ENCODE measurements around the gene KIAA0825.

KIAA0825 gene

DNA sequence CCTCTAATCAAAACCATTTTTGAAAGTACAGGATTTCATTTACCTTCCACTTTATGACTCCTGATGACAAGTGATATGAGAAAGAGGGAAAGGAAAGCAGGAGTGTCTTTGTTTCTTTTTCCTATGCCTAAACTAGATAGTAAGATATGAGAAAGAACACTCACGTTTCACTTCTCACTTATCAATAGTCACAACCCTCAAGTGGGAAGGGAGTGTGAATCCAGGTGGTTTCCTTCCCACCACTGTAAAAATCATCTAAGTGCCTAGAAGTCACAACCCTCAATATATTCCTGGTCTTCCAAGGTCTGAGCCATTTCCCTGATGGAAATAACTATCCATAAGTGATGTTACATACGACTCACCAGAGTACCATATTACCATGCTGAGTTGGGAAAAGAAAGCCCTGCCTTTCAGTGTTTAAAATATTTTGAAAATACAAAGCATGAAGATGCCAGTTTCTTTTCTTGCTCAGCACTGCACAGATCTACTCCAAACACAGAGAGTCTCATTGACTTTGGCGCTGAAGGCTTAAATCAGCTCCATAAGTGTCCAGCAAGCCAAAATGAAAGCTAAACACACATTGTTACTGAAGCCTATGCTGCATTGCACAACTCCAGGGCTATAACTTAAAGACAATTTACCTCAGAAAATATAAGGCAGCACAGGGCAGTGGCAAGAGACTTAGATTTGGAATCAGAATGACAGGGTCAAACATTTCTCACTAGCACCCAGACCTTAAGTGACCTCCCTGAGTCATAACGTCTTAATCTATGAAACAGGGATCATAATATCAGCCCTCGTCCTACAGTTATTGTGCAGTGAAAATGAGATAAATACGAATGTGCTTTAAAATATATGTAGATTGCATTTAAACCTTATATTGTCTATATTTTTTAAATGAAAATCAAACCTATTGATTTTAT, 301.2 kb downstream of the KIAA0825 start:
- ChIA-PET CTCF (no interaction called here), POLR2A (no interaction called here)
- no peaks in the 10 kb centered on the region for H3K4me1 ChIP-seq (ENCODE audit: control extremely low read depth in 1 of 4, control insufficient read depth in 4 of 4, insufficient read depth in 4 of 4, low read length in 3 of 4)
- H3K9me3 ChIP-seq (ENCODE audit: control extremely low read depth in 1 of 5, control insufficient read depth in 4 of 5, insufficient read depth in 2 of 5, low read depth in 1 of 5, low read length in 4 of 5) = no peaks in the 10 kb centered on the region
- H3K36me3 ChIP-seq (ENCODE audit: control insufficient read depth in 4 of 4, insufficient read depth in 4 of 4, low read length in 3 of 4) = no peaks in the 10 kb centered on the region
- no peaks in the 10 kb centered on the region for H3K27me3 ChIP-seq (replicated peaks in 2 of 5; ENCODE audit: control insufficient read depth in 4 of 5, insufficient read depth in 5 of 5, low read length in 4 of 5)
- no peak for DNase-seq
- no peak overlapping the region for H3K4me3 ChIP-seq (ENCODE audit: control insufficient read depth in 1 of 7, extremely low read depth in 1 of 7, insufficient read depth in 4 of 7, low read depth in 2 of 7, low read length in 6 of 7)
- WGBS (ENCODE audit: insufficient coverage) = 100% methylated on average over 1 of the region's 6 CpGs
- no peak overlapping the region for H3K27ac ChIP-seq (ENCODE audit: insufficient read depth in 1 of 2, low read depth in 1 of 2, low read length in 2 of 2, poor library complexity in 1 of 2, severe bottlenecking in 2 of 2)

- no peak for DNase-seq
- CTCF ChIA-PET = no interaction called here
- POLR2A ChIA-PET = no interaction called here
- Histone ChIP-seq H3K27ac (ENCODE audit: insufficient read depth in 1 of 2, low read depth in 1 of 2, low read length in 2 of 2, poor library complexity in 1 of 2, severe bottlenecking in 2 of 2) (no peak overlapping the region), H3K9me3 (ENCODE audit: control extremely low read depth in 1 of 5, control insufficient read depth in 4 of 5, insufficient read depth in 2 of 5, low read depth in 1 of 5, low read length in 4 of 5) (no peaks in the 10 kb centered on the region), H3K27me3 (replicated peaks in 2 of 5; ENCODE audit: control insufficient read depth in 4 of 5, insufficient read depth in 5 of 5, low read length in 4 of 5) (no peaks in the 10 kb centered on the region), H3K4me3 (ENCODE audit: control insufficient read depth in 1 of 7, extremely low read depth in 1 of 7, insufficient read depth in 4 of 7, low read depth in 2 of 7, low read length in 6 of 7) (no peak overlapping the region), H3K4me1 (ENCODE audit: control extremely low read depth in 1 of 4, control insufficient read depth in 4 of 4, insufficient read depth in 4 of 4, low read length in 3 of 4) (no peaks in the 10 kb centered on the region), H3K36me3 (ENCODE audit: control insufficient read depth in 4 of 4, insufficient read depth in 4 of 4, low read length in 3 of 4) (no peaks in the 10 kb centered on the region)
- WGBS (ENCODE audit: insufficient coverage) = 100% methylated on average over 3 of the region's 7 CpGs
Measured at GRCh38 chr5:94314460-94315131, 303.8 kb downstream of the KIAA0825 start.

DNA sequence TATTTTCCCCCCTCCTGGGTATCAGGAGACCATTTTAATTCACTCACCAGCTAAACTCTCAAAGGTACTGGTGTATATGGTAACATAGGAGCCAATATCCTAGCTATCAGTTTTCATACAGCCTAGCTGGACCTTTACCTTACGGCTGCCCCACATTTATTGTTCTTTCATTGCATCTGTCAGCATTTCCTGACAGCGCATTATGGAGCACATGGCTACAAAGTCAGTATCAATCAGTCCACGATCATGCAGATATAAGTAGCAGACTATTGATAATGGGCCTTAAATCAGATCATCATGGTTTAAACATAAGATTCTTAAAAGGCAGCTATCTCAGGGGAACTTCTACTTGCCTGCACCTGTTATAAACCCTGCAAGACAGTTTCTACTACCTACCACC, 304.7 kb downstream of the KIAA0825 start:
- no peak overlapping the region for H3K27ac ChIP-seq (ENCODE audit: insufficient read depth in 1 of 2, low read depth in 1 of 2, low read length in 2 of 2, poor library complexity in 1 of 2, severe bottlenecking in 2 of 2)
- no peak overlapping the region for H3K4me3 ChIP-seq (ENCODE audit: control insufficient read depth in 1 of 7, extremely low read depth in 1 of 7, insufficient read depth in 4 of 7, low read depth in 2 of 7, low read length in 6 of 7)
- WGBS (ENCODE audit: insufficient coverage) = 100% methylated on average over 2 of the region's 3 CpGs
- H3K4me1 ChIP-seq (ENCODE audit: control extremely low read depth in 1 of 4, control insufficient read depth in 4 of 4, insufficient read depth in 4 of 4, low read length in 3 of 4) = no peaks in the 10 kb centered on the region
- H3K9me3 ChIP-seq (ENCODE audit: control extremely low read depth in 1 of 5, control insufficient read depth in 4 of 5, insufficient read depth in 2 of 5, low read depth in 1 of 5, low read length in 4 of 5) = no peaks in the 10 kb centered on the region
- H3K27me3 ChIP-seq (replicated peaks in 2 of 5; ENCODE audit: control insufficient read depth in 4 of 5, insufficient read depth in 5 of 5, low read length in 4 of 5) = no peaks in the 10 kb centered on the region
- CTCF ChIA-PET = no interaction called here
- no peaks in the 10 kb centered on the region for H3K36me3 ChIP-seq (ENCODE audit: control insufficient read depth in 4 of 4, insufficient read depth in 4 of 4, low read length in 3 of 4)
- POLR2A ChIA-PET = no interaction called here
- DNase-seq = no peak

DNA sequence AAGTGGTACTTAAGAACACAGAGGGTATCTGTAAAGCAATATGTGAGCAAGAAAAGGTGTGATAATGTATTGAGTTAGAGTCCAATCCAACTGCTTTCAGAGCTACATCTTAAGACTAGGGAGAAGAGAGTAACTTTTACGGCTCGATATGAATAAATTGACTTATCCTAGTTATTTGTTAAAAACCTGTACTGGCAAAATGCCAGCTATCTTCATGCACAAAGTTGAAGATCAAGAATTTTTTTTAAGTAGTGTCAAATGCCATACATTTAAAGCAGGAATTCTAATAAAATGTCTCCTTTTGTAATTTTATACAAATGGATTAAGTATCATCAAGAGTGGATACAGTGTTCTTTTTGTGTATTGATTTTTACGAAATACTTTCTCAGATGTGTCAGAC, 305.2 kb downstream of the KIAA0825 start:
- WGBS (ENCODE audit: insufficient coverage) = no CpG with 5 or more reads among the region's 3 CpGs
- Histone ChIP-seq H3K27ac (ENCODE audit: insufficient read depth in 1 of 2, low read depth in 1 of 2, low read length in 2 of 2, poor library complexity in 1 of 2, severe bottlenecking in 2 of 2) (no peak overlapping the region), H3K27me3 (replicated peaks in 2 of 5; ENCODE audit: control insufficient read depth in 4 of 5, insufficient read depth in 5 of 5, low read length in 4 of 5) (no peaks in the 10 kb centered on the region), H3K4me1 (ENCODE audit: control extremely low read depth in 1 of 4, control insufficient read depth in 4 of 4, insufficient read depth in 4 of 4, low read length in 3 of 4) (no peaks in the 10 kb centered on the region), H3K4me3 (ENCODE audit: control insufficient read depth in 1 of 7, extremely low read depth in 1 of 7, insufficient read depth in 4 of 7, low read depth in 2 of 7, low read length in 6 of 7) (no peak overlapping the region), H3K9me3 (ENCODE audit: control extremely low read depth in 1 of 5, control insufficient read depth in 4 of 5, insufficient read depth in 2 of 5, low read depth in 1 of 5, low read length in 4 of 5) (no peaks in the 10 kb centered on the region), H3K36me3 (ENCODE audit: control insufficient read depth in 4 of 4, insufficient read depth in 4 of 4, low read length in 3 of 4) (no peaks in the 10 kb centered on the region)
- POLR2A ChIA-PET = no interaction called here
- no peak for DNase-seq
- CTCF ChIA-PET = no interaction called here

GRCh38 chr5:94312298-94312697, 306.1 kb downstream of the KIAA0825 start:
- no peak overlapping the region for H3K27ac ChIP-seq (ENCODE audit: insufficient read depth in 1 of 2, low read depth in 1 of 2, low read length in 2 of 2, poor library complexity in 1 of 2, severe bottlenecking in 2 of 2)
- WGBS (ENCODE audit: insufficient coverage) = 100% methylated on average over 2 of the region's 5 CpGs
- CTCF ChIA-PET = no interaction called here
- H3K27me3 ChIP-seq (replicated peaks in 2 of 5; ENCODE audit: control insufficient read depth in 4 of 5, insufficient read depth in 5 of 5, low read length in 4 of 5) = no peaks in the 10 kb centered on the region
- H3K36me3 ChIP-seq (ENCODE audit: control insufficient read depth in 4 of 4, insufficient read depth in 4 of 4, low read length in 3 of 4) = no peaks in the 10 kb centered on the region
- POLR2A ChIA-PET = no interaction called here
- no peak for DNase-seq
- no peaks in the 10 kb centered on the region for H3K4me1 ChIP-seq (ENCODE audit: control extremely low read depth in 1 of 4, control insufficient read depth in 4 of 4, insufficient read depth in 4 of 4, low read length in 3 of 4)
- H3K4me3 ChIP-seq (ENCODE audit: control insufficient read depth in 1 of 7, extremely low read depth in 1 of 7, insufficient read depth in 4 of 7, low read depth in 2 of 7, low read length in 6 of 7) = no peak overlapping the region
- no peaks in the 10 kb centered on the region for H3K9me3 ChIP-seq (ENCODE audit: control extremely low read depth in 1 of 5, control insufficient read depth in 4 of 5, insufficient read depth in 2 of 5, low read depth in 1 of 5, low read length in 4 of 5)

- Histone ChIP-seq H3K27me3 (replicated peaks in 2 of 5; ENCODE audit: control insufficient read depth in 4 of 5, insufficient read depth in 5 of 5, low read length in 4 of 5) (no peaks in the 10 kb centered on the region), H3K36me3 (ENCODE audit: control insufficient read depth in 4 of 4, insufficient read depth in 4 of 4, low read length in 3 of 4) (no peaks in the 10 kb centered on the region), H3K4me1 (ENCODE audit: control extremely low read depth in 1 of 4, control insufficient read depth in 4 of 4, insufficient read depth in 4 of 4, low read length in 3 of 4) (no peaks in the 10 kb centered on the region), H3K9me3 (ENCODE audit: control extremely low read depth in 1 of 5, control insufficient read depth in 4 of 5, insufficient read depth in 2 of 5, low read depth in 1 of 5, low read length in 4 of 5) (no peaks in the 10 kb centered on the region), H3K4me3 (ENCODE audit: control insufficient read depth in 1 of 7, extremely low read depth in 1 of 7, insufficient read depth in 4 of 7, low read depth in 2 of 7, low read length in 6 of 7) (no peak overlapping the region), H3K27ac (ENCODE audit: insufficient read depth in 1 of 2, low read depth in 1 of 2, low read length in 2 of 2, poor library complexity in 1 of 2, severe bottlenecking in 2 of 2) (no peak overlapping the region)
- DNase-seq = peak in 2 of 3 donors; percentile 2 to 5
- ChIA-PET CTCF (no interaction called here), POLR2A (no interaction called here)
- no CpG with 5 or more reads among the region's 1 CpG for WGBS (ENCODE audit: insufficient coverage)
Measured at GRCh38 chr5:94310833-94311232, 307.6 kb downstream of the KIAA0825 start.

DNA sequence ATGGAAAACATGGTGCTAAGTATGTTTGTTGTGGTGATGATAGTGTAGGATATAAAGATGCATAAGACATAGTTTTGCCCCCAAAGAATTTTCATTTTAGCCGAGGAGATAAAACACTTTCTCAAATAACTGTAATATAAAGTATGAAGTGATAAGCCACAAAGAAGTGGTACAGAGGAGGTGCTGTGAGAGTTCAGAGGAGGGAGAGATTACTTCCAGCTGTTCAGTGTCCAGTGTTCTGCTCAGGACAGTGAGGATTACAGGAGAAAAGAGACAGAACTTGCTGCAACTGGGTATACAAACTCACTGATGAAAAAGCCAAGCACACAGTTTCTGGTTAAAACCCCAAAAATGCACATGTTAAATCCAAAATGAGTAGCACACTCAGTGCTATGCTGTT, 309.3 kb downstream of the KIAA0825 start:
- no peak overlapping the region for H3K27ac ChIP-seq (ENCODE audit: insufficient read depth in 1 of 2, low read depth in 1 of 2, low read length in 2 of 2, poor library complexity in 1 of 2, severe bottlenecking in 2 of 2)
- ChIA-PET CTCF (no interaction called here), POLR2A (no interaction called here)
- no peak for DNase-seq
- H3K4me1 ChIP-seq (ENCODE audit: control extremely low read depth in 1 of 4, control insufficient read depth in 4 of 4, insufficient read depth in 4 of 4, low read length in 3 of 4) = no peaks in the 10 kb centered on the region
- H3K9me3 ChIP-seq (ENCODE audit: control extremely low read depth in 1 of 5, control insufficient read depth in 4 of 5, insufficient read depth in 2 of 5, low read depth in 1 of 5, low read length in 4 of 5) = no peaks in the 10 kb centered on the region
- WGBS (ENCODE audit: insufficient coverage) = no CpG with 5 or more reads among the region's 1 CpG
- no peak overlapping the region for H3K4me3 ChIP-seq (ENCODE audit: control insufficient read depth in 1 of 7, extremely low read depth in 1 of 7, insufficient read depth in 4 of 7, low read depth in 2 of 7, low read length in 6 of 7)
- H3K36me3 ChIP-seq (ENCODE audit: control insufficient read depth in 4 of 4, insufficient read depth in 4 of 4, low read length in 3 of 4) = no peaks in the 10 kb centered on the region
- H3K27me3 ChIP-seq (replicated peaks in 2 of 5; ENCODE audit: control insufficient read depth in 4 of 5, insufficient read depth in 5 of 5, low read length in 4 of 5) = no peaks in the 10 kb centered on the region
